ENCODE results near the gene ZNF451. TPM values are rescaled to one million over a fixed set of nuclear protein-coding genes. Genes with fewer than 3 reads are reported as not detected.

ZNF451 gene
- total RNA-seq, 1 experiment from 2014 or later: 34.5 TPM

GRCh38 chr6:57180596-57180995, 90.6 kb downstream of the ZNF451 start:
- H3K9ac ChIP-seq (ENCODE audit: low read length): no peak overlapping the region
- BruUV-seq (replicated peaks): no TSS peak
- H3K36me3 ChIP-seq (ENCODE audit: low read depth, low read length): peaks cover 43% of the 10 kb centered on the region
- H3K9me2 ChIP-seq (replicated peaks; ENCODE audit: low read length): no peaks in the 10 kb centered on the region
- POLR2A ChIA-PET (ENCODE audit: unreplicated experiment): no interaction called here
- ATAC-seq (no peak), DNase-seq (no peak)
- TF ChIP-seq EZH2 (IDR thresholded peaks at IDR 0.05; ENCODE audit: low read length, unreplicated experiment) (no peak), EZH2phosphoT487 (IDR thresholded peaks at IDR 0.05; ENCODE audit: borderline replicate concordance, low read length) (no peak), CTCF (conservative IDR thresholded peaks at IDR 0.05; ENCODE audit: low read depth, low read length) (no peak)
- H3K9me3 ChIP-seq (ENCODE audit: low read length): no peaks in the 10 kb centered on the region
- H3K79me2 ChIP-seq (ENCODE audit: low read length): peaks cover 62% of the 10 kb centered on the region
- H3K4me2 ChIP-seq (ENCODE audit: low read length): no peak overlapping the region
- no peak overlapping the region for H3K4me3 ChIP-seq (ENCODE audit: low read length)
- 0 out of 2 replicates have a peak, but pooled peaks cover 8% of the 10 kb centered on the region for H4K20me1 ChIP-seq (ENCODE audit: low read length)
- intact Hi-C loops (cut with micrococcal nuclease): no loop called here
- H3F3A ChIP-seq (ENCODE audit: low read length, unreplicated experiment): no peaks in the 10 kb centered on the region
- no peak overlapping the region for H3K27ac ChIP-seq (ENCODE audit: low read length)
- H3K4me1 ChIP-seq (ENCODE audit: insufficient read depth, low read length): peaks cover 4% of the 10 kb centered on the region; the same call in 1 of the 2 replicates
- H2AFZ ChIP-seq (ENCODE audit: low read length): no peak overlapping the region
- H3K27me3 ChIP-seq (ENCODE audit: low read length): no peaks in the 10 kb centered on the region
- CTCF ChIA-PET: no interaction called here

- Histone ChIP-seq H3K9me3 (ENCODE audit: low read length) (no peaks in the 10 kb centered on the region), H3K79me2 (ENCODE audit: low read length) (peaks cover 48% of the 10 kb centered on the region), H3K4me3 (ENCODE audit: low read length) (no peak overlapping the region), H3K27me3 (ENCODE audit: low read length) (no peaks in the 10 kb centered on the region), H3K4me2 (ENCODE audit: low read length) (no peak overlapping the region), H3K9ac (ENCODE audit: low read length) (no peak overlapping the region), H4K20me1 (ENCODE audit: low read length) (0 out of 2 replicates have a peak, but pooled peaks cover 8% of the 10 kb centered on the region), H2AFZ (ENCODE audit: low read length) (no peak overlapping the region), H3K4me1 (ENCODE audit: insufficient read depth, low read length) (no peaks in the 10 kb centered on the region), H3F3A (ENCODE audit: low read length, unreplicated experiment) (no peaks in the 10 kb centered on the region), H3K9me2 (replicated peaks; ENCODE audit: low read length) (no peaks in the 10 kb centered on the region), H3K27ac (ENCODE audit: low read length) (no peak overlapping the region), H3K36me3 (ENCODE audit: low read depth, low read length) (peaks cover 43% of the 10 kb centered on the region)
- DNase-seq: no peak
- no TSS peak for BruUV-seq (replicated peaks)
- intact Hi-C loops (cut with micrococcal nuclease): no loop called here
- ChIA-PET POLR2A (ENCODE audit: unreplicated experiment) (no interaction called here), CTCF (no interaction called here)
- ATAC-seq: no peak
- TF ChIP-seq EZH2phosphoT487 (IDR thresholded peaks at IDR 0.05; ENCODE audit: borderline replicate concordance, low read length): no peak
- no peak for TF ChIP-seq EZH2 (IDR thresholded peaks at IDR 0.05; ENCODE audit: low read length, unreplicated experiment)
- no peak for TF ChIP-seq CTCF (conservative IDR thresholded peaks at IDR 0.05; ENCODE audit: low read depth, low read length)
Measured at GRCh38 chr6:57182017-57182432, 92.0 kb downstream of the ZNF451 start.

DNA sequence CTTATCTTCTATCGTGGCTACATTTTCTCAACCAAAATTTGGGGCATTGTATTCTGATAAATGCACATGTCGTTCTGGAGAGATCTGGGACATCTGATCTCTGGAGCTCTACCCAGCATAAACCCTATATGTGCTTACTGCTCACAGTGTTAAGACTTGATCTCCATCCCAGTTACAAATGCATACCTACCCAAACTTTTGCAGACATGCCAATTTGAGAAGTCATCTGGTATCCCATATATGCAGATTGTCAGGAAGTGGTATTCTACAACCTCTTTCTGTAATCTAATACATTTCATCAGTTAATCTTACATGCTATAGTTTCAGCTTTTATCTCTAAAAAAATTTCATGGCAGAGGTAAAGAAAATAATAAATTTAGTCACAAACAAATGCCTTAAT, 93.3 kb downstream of the ZNF451 start:
- H3K4me3 ChIP-seq (ENCODE audit: low read length): no peak overlapping the region
- intact Hi-C loops (cut with micrococcal nuclease): no loop called here
- H3K4me2 ChIP-seq (ENCODE audit: low read length): no peak overlapping the region
- H3K9me2 ChIP-seq (replicated peaks; ENCODE audit: low read length): no peaks in the 10 kb centered on the region
- no peaks in the 10 kb centered on the region for H3K9me3 ChIP-seq (ENCODE audit: low read length)
- CTCF ChIA-PET: no interaction called here
- ATAC-seq (no peak), DNase-seq (no peak)
- H3K79me2 ChIP-seq (ENCODE audit: low read length): peaks cover 35% of the 10 kb centered on the region
- H3K4me1 ChIP-seq (ENCODE audit: insufficient read depth, low read length): no peaks in the 10 kb centered on the region
- no peak overlapping the region for H3K9ac ChIP-seq (ENCODE audit: low read length)
- peaks cover 46% of the 10 kb centered on the region for H3K36me3 ChIP-seq (ENCODE audit: low read depth, low read length)
- TF ChIP-seq CTCF (conservative IDR thresholded peaks at IDR 0.05; ENCODE audit: low read depth, low read length) (no peak), EZH2 (IDR thresholded peaks at IDR 0.05; ENCODE audit: low read length, unreplicated experiment) (no peak), EZH2phosphoT487 (IDR thresholded peaks at IDR 0.05; ENCODE audit: borderline replicate concordance, low read length) (no peak)
- no peaks in the 10 kb centered on the region for H3K27me3 ChIP-seq (ENCODE audit: low read length)
- 0 out of 2 replicates have a peak, but pooled peaks cover 8% of the 10 kb centered on the region for H4K20me1 ChIP-seq (ENCODE audit: low read length)
- H3K27ac ChIP-seq (ENCODE audit: low read length): no peak overlapping the region
- no TSS peak for BruUV-seq (replicated peaks)
- no peaks in the 10 kb centered on the region for H3F3A ChIP-seq (ENCODE audit: low read length, unreplicated experiment)
- POLR2A ChIA-PET (ENCODE audit: unreplicated experiment): no interaction called here
- no peak overlapping the region for H2AFZ ChIP-seq (ENCODE audit: low read length)
